MCF 10A (cell line): Measurements from ENCODE around the gene DYNC1H1. TPM values are rescaled to one million over a fixed set of nuclear protein-coding genes. Genes with fewer than 3 reads are reported as not detected.

ENCODE experiments used
- BruUV-seq: library from RNA; stranded (reverse); fragments of 400-500 nt; replicated peaks from 2 replicates; lab custom pipeline; 2021; lab: Mats Ljungman, UMichigan
- CTCF ChIA-PET: fragments of 300-600 bp; sonication (Branson Sonifier 250); formaldehyde crosslinking; extraction: SDS; loops from one replicate; lab custom pipeline; 2021; ENCODE audit warnings: antibody characterized with exemption, inconsistent platforms; lab: Yijun Ruan, JAX
- POLR2A ChIA-PET: fragments of 300-600, 350-650 bp; sonication (Branson Sonifier 250); formaldehyde crosslinking; extraction: SDS; loops from one replicate; lab custom pipeline; 2020; ENCODE audit warnings: antibody characterized with exemption, inconsistent platforms; lab: Yijun Ruan, JAX
- DNase-seq: peaks from one replicate; pipeline ENCODE4 v3.0.0-alpha.2; 2018; ENCODE audit not compliant: unreplicated experiment
- H3K27ac Mint-ChIP-seq: one replicate; pipeline ENCODE4 v1.8.0; 2022; ENCODE audit warnings: mild to moderate bottlenecking, low read depth, mixed read lengths; ENCODE audit not compliant: unreplicated experiment
- H3K27me3 Mint-ChIP-seq: one replicate; pipeline ENCODE4 v1.8.0; 2022; ENCODE audit warnings: mixed read lengths; ENCODE audit not compliant: insufficient read depth, unreplicated experiment
- H3K36me3 Mint-ChIP-seq: one replicate; pipeline ENCODE4 v1.8.0; 2022; ENCODE audit warnings: mild to moderate bottlenecking, moderate library complexity, mixed read lengths; ENCODE audit not compliant: insufficient read depth, unreplicated experiment
- H3K4me1 Mint-ChIP-seq: one replicate; pipeline ENCODE4 v1.8.0; 2022; ENCODE audit warnings: mixed read lengths; ENCODE audit not compliant: insufficient read depth, unreplicated experiment
- H3K4me3 Mint-ChIP-seq: one replicate; pipeline ENCODE4 v1.8.0; 2022; ENCODE audit warnings: mild to moderate bottlenecking, moderate library complexity, mixed read lengths; ENCODE audit not compliant: unreplicated experiment
- H3K9me3 Mint-ChIP-seq: one replicate; pipeline ENCODE4 v1.8.0; 2022; ENCODE audit warnings: mixed read lengths; ENCODE audit not compliant: unreplicated experiment
- CTCF ChIP-seq: fragments of 200-600 bp; IDR thresholded peaks from one replicate; pipeline ENCODE4 v1.8.0; 2022; ENCODE audit warnings: antibody characterized with exemption, mild to moderate bottlenecking; ENCODE audit not compliant: unreplicated experiment
- intact Hi-C: fragments of 100-400 bp; cut with micrococcal nuclease; formaldehyde crosslinking; loops from 2 replicates; pipeline ENCODE4 v1.14.1; 2022
- total RNA-seq: library from RNA; stranded (reverse); gene quantifications from 2 replicates; pipeline ENCODE4 v1.2.3, GENCODE V29; 2022

The DYNC1H1 gene
- total RNA-seq, 1 experiment from 2014 or later, result 704 TPM

GRCh38 chr14:102096569-102097188, 132.3 kb downstream of the DYNC1H1 start:
- H3K36me3 Mint-ChIP-seq, result no peaks in the 10 kb centered on the region
- H3K9me3 Mint-ChIP-seq, result no peaks in the 10 kb centered on the region
- TF ChIP-seq CTCF, result peak; percentile 87
- intact Hi-C loops, result loop anchor here (1.0 to 2.0 kb wide), 5 partner anchors 33 to 389 kb away; no protein-coding TSS in a partner anchor
- ChIA-PET POLR2A (interaction anchor here (0.8 to 1.5 kb wide), 4 partner anchors 9 to 33 kb away, joined by 3 to 6 read pairs (median 4); no protein-coding TSS in a partner anchor), CTCF (interaction anchor here (0.5 to 5.8 kb wide), 34 partner anchors 8 to 1903 kb away, joined by 3 to 45 read pairs (median 4); no protein-coding TSS in a partner anchor)
- H3K27ac Mint-ChIP-seq, result no peak overlapping the region
- no peak overlapping the region for H3K4me3 Mint-ChIP-seq
- BruUV-seq, result no TSS peak
- no peaks in the 10 kb centered on the region for H3K27me3 Mint-ChIP-seq
- peak; percentile 89 for DNase-seq
- H3K4me1 Mint-ChIP-seq, result peaks cover 18% of the 10 kb centered on the region

- Mint-ChIP-seq H3K27ac (no peak overlapping the region), H3K36me3 (no peaks in the 10 kb centered on the region), H3K27me3 (no peaks in the 10 kb centered on the region), H3K4me3 (no peak overlapping the region), H3K4me1 (peaks cover 18% of the 10 kb centered on the region), H3K9me3 (no peaks in the 10 kb centered on the region)
- no peak for DNase-seq
- TF ChIP-seq CTCF, result no peak
- ChIA-PET CTCF (interaction anchor here (0.5 to 5.8 kb wide), 22 partner anchors 9 to 1904 kb away, joined by 3 to 45 read pairs (median 4); no protein-coding TSS in a partner anchor), POLR2A (interaction anchor here (1.5 kb wide), 1 partner anchor 13 kb away, joined by 4 read pairs; no protein-coding TSS in a partner anchor)
- intact Hi-C loops, result loop anchor here (2.0 kb wide), 2 partner anchors 69 to 327 kb away; no protein-coding TSS in a partner anchor
- no TSS peak for BruUV-seq
Measured at GRCh38 chr14:102097441-102098135, 133.2 kb downstream of the DYNC1H1 start.

GRCh38 chr14:102103062-102103695, 138.8 kb downstream of the DYNC1H1 start:
- Mint-ChIP-seq H3K9me3 (no peaks in the 10 kb centered on the region), H3K4me3 (no peak overlapping the region), H3K27me3 (no peaks in the 10 kb centered on the region), H3K36me3 (no peaks in the 10 kb centered on the region), H3K27ac (no peak overlapping the region), H3K4me1 (no peaks in the 10 kb centered on the region)
- POLR2A ChIA-PET, result no interaction called here
- no peak for DNase-seq
- BruUV-seq, result no TSS peak
- CTCF ChIA-PET, result no interaction called here
- TF ChIP-seq CTCF, result no peak
- intact Hi-C loops, result no loop called here

GRCh38 chr14:102105369-102105768, 141.0 kb downstream of the DYNC1H1 start:
- H3K27me3 Mint-ChIP-seq, result no peaks in the 10 kb centered on the region
- H3K27ac Mint-ChIP-seq, result no peak overlapping the region

More at GRCh38 chr14:102105369-102105768, 141.0 kb downstream of the DYNC1H1 start:
- DNase-seq, result no peak
- no TSS peak for BruUV-seq
- Mint-ChIP-seq H3K4me3 (no peak overlapping the region), H3K36me3 (no peaks in the 10 kb centered on the region), H3K4me1 (no peaks in the 10 kb centered on the region), H3K9me3 (peaks cover 8% of the 10 kb centered on the region)
- POLR2A ChIA-PET, result no interaction called here
- CTCF ChIA-PET, result interaction anchor here (0.7 to 2.6 kb wide), 2 partner anchors 9 to 207 kb away, joined by 5 to 18 read pairs; no protein-coding TSS in a partner anchor
- no peak for TF ChIP-seq CTCF
- intact Hi-C loops, result no loop called here
